Measurements from ENCODE around the gene NLK.

The NLK gene

DNA sequence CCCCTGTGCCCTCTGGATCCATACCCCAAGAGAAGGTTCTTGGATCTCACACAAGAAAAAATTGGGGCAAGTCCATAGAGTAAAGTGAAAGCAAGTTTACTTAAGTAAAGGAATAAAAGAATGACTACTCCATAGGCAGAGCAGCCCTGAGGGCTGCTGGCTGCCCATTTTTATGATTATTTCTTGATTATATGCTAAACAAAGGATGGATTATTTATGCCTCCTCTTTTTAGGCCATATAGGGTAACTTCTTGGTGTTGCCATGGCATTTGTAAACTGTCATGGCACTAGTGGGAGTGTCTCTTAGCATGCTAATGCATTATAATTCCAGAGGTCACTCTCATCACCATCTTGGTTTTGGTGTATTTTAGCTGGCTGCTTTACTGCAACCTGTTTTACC lies 70.8 kb downstream of the NLK start:
- no peak for DNase-seq (ENCODE audit: low spot score)
- no peak for TF ChIP-seq CTCF (IDR thresholded peaks at IDR 0.05; ENCODE audit: borderline replicate concordance, control extremely low read depth, extremely low read depth, insufficient read depth, missing control alignments)
- in situ Hi-C loops (cut with MboI; ENCODE audit: low sequenced_read_pairs, unreplicated experiment): no loop called here

- no peak for TF ChIP-seq CTCF (IDR thresholded peaks at IDR 0.05; ENCODE audit: borderline replicate concordance, control extremely low read depth, extremely low read depth, insufficient read depth, missing control alignments)
- no peak for DNase-seq (ENCODE audit: low spot score)
- in situ Hi-C loops (cut with MboI; ENCODE audit: low sequenced_read_pairs, unreplicated experiment): no loop called here
These were observed 72.6 kb downstream of the NLK start for GRCh38 chr17:28115046-28115445.

GRCh38 chr17:28117304-28117703 lies 74.8 kb downstream of the NLK start:
- in situ Hi-C loops (cut with MboI; ENCODE audit: low sequenced_read_pairs, unreplicated experiment): no loop called here
- no peak for TF ChIP-seq CTCF (IDR thresholded peaks at IDR 0.05; ENCODE audit: borderline replicate concordance, control extremely low read depth, extremely low read depth, insufficient read depth, missing control alignments)

DNA sequence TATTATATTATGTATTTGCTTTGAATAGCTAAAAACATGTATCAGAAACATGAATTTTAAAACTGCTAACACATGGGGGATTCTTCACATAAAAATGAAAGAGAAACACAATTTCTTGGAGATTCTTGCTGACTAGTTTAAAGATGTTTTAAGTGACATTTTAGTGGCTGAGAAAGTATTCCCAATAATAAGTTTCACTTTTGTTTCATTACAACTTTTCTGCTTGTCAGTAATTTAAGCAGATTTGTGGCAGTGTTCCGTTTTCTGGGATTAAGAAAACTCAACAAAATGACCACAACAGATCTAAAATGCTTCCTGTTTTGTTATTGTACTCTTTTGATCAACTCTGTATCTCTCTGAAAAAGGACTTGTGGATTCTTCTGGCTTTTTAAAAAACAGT lies 75.9 kb downstream of the NLK start:
- no peak for DNase-seq (ENCODE audit: low spot score)
- in situ Hi-C loops (cut with MboI; ENCODE audit: low sequenced_read_pairs, unreplicated experiment): no loop called here
- TF ChIP-seq CTCF (IDR thresholded peaks at IDR 0.05; ENCODE audit: borderline replicate concordance, control extremely low read depth, extremely low read depth, insufficient read depth, missing control alignments): no peak

More at GRCh38 chr17:28117304-28117703, 74.8 kb downstream of the NLK start:
- DNase-seq (ENCODE audit: low spot score): no peak

GRCh38 chr17:28119046-28119445 lies 76.6 kb downstream of the NLK start:
- in situ Hi-C loops (cut with MboI; ENCODE audit: low sequenced_read_pairs, unreplicated experiment): no loop called here
- no peak for DNase-seq (ENCODE audit: low spot score)
- TF ChIP-seq CTCF (IDR thresholded peaks at IDR 0.05; ENCODE audit: borderline replicate concordance, control extremely low read depth, extremely low read depth, insufficient read depth, missing control alignments): no peak

DNA sequence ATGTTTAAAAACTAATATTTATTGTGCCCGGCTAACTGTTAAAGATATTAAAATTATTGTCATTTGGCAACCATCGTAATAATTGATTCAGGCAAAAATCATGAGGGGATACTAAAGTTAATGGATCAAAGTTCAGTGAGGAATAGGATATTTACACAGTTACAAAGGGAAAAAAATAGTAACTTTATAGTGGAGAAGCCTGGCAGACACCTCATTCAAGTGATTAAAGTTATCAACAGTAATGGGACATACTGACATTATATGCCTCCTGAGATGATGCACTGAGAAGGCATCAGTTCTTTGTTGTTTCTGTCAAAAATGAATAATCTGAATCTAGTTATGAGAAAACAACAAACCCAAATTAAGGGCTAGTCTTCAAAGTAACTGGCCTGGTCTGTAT lies 77.1 kb downstream of the NLK start:
- DNase-seq (ENCODE audit: low spot score): no peak
- in situ Hi-C loops (cut with MboI; ENCODE audit: low sequenced_read_pairs, unreplicated experiment): no loop called here
- no peak for TF ChIP-seq CTCF (IDR thresholded peaks at IDR 0.05; ENCODE audit: borderline replicate concordance, control extremely low read depth, extremely low read depth, insufficient read depth, missing control alignments)

DNA sequence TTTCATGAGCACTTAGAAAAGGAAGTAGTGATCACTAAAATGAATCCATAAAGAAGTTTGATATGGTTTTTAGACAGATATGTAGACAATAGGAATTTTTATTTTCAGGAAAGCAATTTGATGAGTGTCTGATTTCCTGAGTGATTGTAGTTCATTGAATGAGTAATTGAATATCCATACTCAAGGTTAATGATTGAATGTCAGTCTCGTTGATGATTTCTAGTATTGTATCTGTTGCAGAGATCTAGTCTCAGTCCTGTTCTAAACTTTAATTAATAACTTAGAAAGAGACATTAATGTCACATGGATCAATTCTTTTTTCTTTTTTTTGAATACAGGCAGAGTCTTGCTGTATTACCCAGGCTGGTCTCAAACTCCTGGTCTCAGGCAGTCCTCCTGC lies 78.3 kb downstream of the NLK start:
- no peak for TF ChIP-seq CTCF (IDR thresholded peaks at IDR 0.05; ENCODE audit: borderline replicate concordance, control extremely low read depth, extremely low read depth, insufficient read depth, missing control alignments)
- in situ Hi-C loops (cut with MboI; ENCODE audit: low sequenced_read_pairs, unreplicated experiment): no loop called here
- no peak for DNase-seq (ENCODE audit: low spot score)
